Mucosa of descending colon (tissue), 3 donors: Measurements from ENCODE around the gene PIANP. TPM values are rescaled to one million over a fixed set of nuclear protein-coding genes. Genes with fewer than 3 reads are reported as not detected.
"Not testable (repeated sequence)": the region's sequence is repeated elsewhere in the genome, so short reads cannot be mapped to it uniquely, and the experiment has no call there.

ENCODE experiments used
- ATAC-seq: fragments of 200-7000 bp; cut with Tn5 transposase; one replicate; pipeline ENCODE4 v1.9.1; 2020; ENCODE audit warnings: mild to moderate bottlenecking, moderate library complexity
- DNase-seq, 3 donors: peaks; one replicate each; pipeline ENCODE4 v3.0.0-alpha.2; 2020
- H3K36me3 ChIP-seq: fragments of 200-600 bp; one replicate; pipeline ENCODE4 v1.8.0; 2021; ENCODE audit warnings: low read depth, mild to moderate bottlenecking
- H3K4me1 ChIP-seq: fragments of 200-600 bp; one replicate; pipeline ENCODE4 v1.8.0; 2021; ENCODE audit warnings: low read depth, mild to moderate bottlenecking
- H3K4me3 ChIP-seq: fragments of 200-600 bp; one replicate; pipeline ENCODE4 v1.8.0; 2021; ENCODE audit warnings: mild to moderate bottlenecking
- H3K9me3 ChIP-seq: fragments of 200-600 bp; one replicate; pipeline ENCODE4 v1.8.0; 2021; ENCODE audit warnings: mild to moderate bottlenecking
- CTCF ChIP-seq: fragments of 200-600 bp; IDR thresholded peaks from one replicate; pipeline ENCODE4 v1.8.0; 2022; ENCODE audit warnings: antibody characterized with exemption, mild to moderate bottlenecking
- intact Hi-C, 2 donors: fragments of 100-400 bp; cut with DNase I in 1 of 2; cut with micrococcal nuclease in 1 of 2; formaldehyde crosslinking; loops; one replicate each; pipeline versions ENCODE4 v1.11.0 to v1.11.1; 2022; cut with DNase I, micrococcal nuclease
- long read RNA-seq, 2 donors: library from polyadenylated mRNA; unstranded; transcript quantifications; one replicate each; pipeline ENCODE4 v2.0.0, GENCODE V29; 2019 to 2021
- total RNA-seq, 3 donors: library from RNA; stranded (reverse); fragmentation: NEBNext Ultra II Directional in 2 of 3; extraction: Animal tissue kit (Norgen Biotek cat#: 25700) in 2 of 3; gene quantifications; one replicate each; pipeline versions ENCODE4 v1.2.1 to v1.2.4, GENCODE V29; 2021 to 2023
- donor health status: DM: no; HTN: no; CAD: no; lungs with moderate emphysema.
- donor health status: DM: no; HTN: no; CAD: no.
- donor health status: DM: no; HTN: yes; CAD: no.

Gene PIANP
- total RNA-seq = 1 to 10 TPM in 1 of 3 donors, under 1 TPM in 1, not detected in 1; 0.53 to 2.9 TPM
- long read RNA-seq, donor 1, partial matches to known transcripts = 0 of 1 reads
- long read RNA-seq, donor 1, other reads (novel, unspliced or antisense) = 0 of 1 reads
- long read RNA-seq, donor 2 = 0 reads

- no peak for TF ChIP-seq CTCF
- Histone ChIP-seq H3K4me1 (peaks cover 8% of the 10 kb centered on the region), H3K9me3 (no peaks in the 10 kb centered on the region), H3K4me3 (peak within 1 kb of the TSS; percentile 22), H3K36me3 (no peaks in the 10 kb centered on the region)
- peak; percentile 75 for ATAC-seq
- peak in 2 of 3 donors; percentile 32 to 57 for DNase-seq
- intact Hi-C loops = no loop called here
Measured at GRCh38 chr12:6700646-6701051, at the start of gene PIANP. PIANP (minus strand) TSS chr12:6700815; CDS start chr12:6698061, 2,754 bp downstream.

GRCh38 chr12:6748761-6749160 is 48.1 kb upstream of the PIANP start:
- H3K9me3 ChIP-seq = no peaks in the 10 kb centered on the region
- H3K36me3 ChIP-seq = peaks cover 8% of the 10 kb centered on the region
- TF ChIP-seq CTCF = no peak
- intact Hi-C loops = no loop called here
- H3K4me1 ChIP-seq = peaks cover 5% of the 10 kb centered on the region
- no peak for DNase-seq
- no peak for ATAC-seq
- no peak overlapping the region for H3K4me3 ChIP-seq

GRCh38 chr12:6747216-6747615 is 46.6 kb upstream of the PIANP start:
- H3K4me1 ChIP-seq = peaks cover 4% of the 10 kb centered on the region
- no peak overlapping the region for H3K4me3 ChIP-seq
- H3K9me3 ChIP-seq = no peaks in the 10 kb centered on the region
- H3K36me3 ChIP-seq = peaks cover 8% of the 10 kb centered on the region
- ATAC-seq (no peak), DNase-seq (no peak)
- TF ChIP-seq CTCF = no peak
- intact Hi-C loops = no loop called here

GRCh38 chr12:6745741-6746525 is 45.3 kb upstream of the PIANP start:
- TF ChIP-seq CTCF = no peak
- ATAC-seq = peak; percentile 65

GRCh38 chr12:6743300-6743699 is 42.7 kb upstream of the PIANP start:
- DNase-seq, intact Hi-C loops, H3K9me3 ChIP-seq, H3K36me3 ChIP-seq, H3K4me1 ChIP-seq, ATAC-seq, H3K4me3 ChIP-seq: not testable (repeated sequence)

More at GRCh38 chr12:6745741-6746525, 45.3 kb upstream of the PIANP start:
- H3K9me3 ChIP-seq = no peaks in the 10 kb centered on the region
- DNase-seq = no peak
- H3K36me3 ChIP-seq = peaks cover 8% of the 10 kb centered on the region
- intact Hi-C loops = no loop called here
- H3K4me3 ChIP-seq = no peak overlapping the region
- no peaks in the 10 kb centered on the region for H3K4me1 ChIP-seq

- TF ChIP-seq CTCF = no peak
- intact Hi-C loops = no loop called here
- no peak overlapping the region for H3K4me3 ChIP-seq
Measured at GRCh38 chr12:6742834-6743233, 42.2 kb upstream of the PIANP start.

GRCh38 chr12:6742080-6742479 is 41.5 kb upstream of the PIANP start:
- H3K4me1 ChIP-seq, intact Hi-C loops, ATAC-seq, H3K36me3 ChIP-seq, DNase-seq, H3K9me3 ChIP-seq, H3K4me3 ChIP-seq: not testable (repeated sequence)

More at GRCh38 chr12:6742834-6743233, 42.2 kb upstream of the PIANP start:
- no peaks in the 10 kb centered on the region for H3K9me3 ChIP-seq
- ATAC-seq (no peak), DNase-seq (no peak)
- H3K4me1 ChIP-seq = no peaks in the 10 kb centered on the region
- H3K36me3 ChIP-seq = no peaks in the 10 kb centered on the region
